Measurements from ENCODE around the gene LY6G5B.

LY6G5B gene

GRCh38 chr6:31632279-31632946 is 37.4 kb upstream of the LY6G5B start:
- H3K4me3 ChIP-seq (ENCODE audit: low read depth, low read length): no peak overlapping the region
- no peak for TF ChIP-seq CTCF (IDR thresholded peaks at IDR 0.05; ENCODE audit: insufficient read depth, low read depth, low read length, missing control alignments)
- DNase-seq (ENCODE audit: low read depth): no peak

- no peak for DNase-seq (ENCODE audit: low read depth)
- TF ChIP-seq CTCF (IDR thresholded peaks at IDR 0.05; ENCODE audit: insufficient read depth, low read depth, low read length, missing control alignments): no peak
- no peak overlapping the region for H3K4me3 ChIP-seq (ENCODE audit: low read depth, low read length)
Observed at GRCh38 chr6:31633447-31633846, 36.3 kb upstream of the LY6G5B start.

- TF ChIP-seq CTCF (IDR thresholded peaks at IDR 0.05; ENCODE audit: insufficient read depth, low read depth, low read length, missing control alignments): no peak
- no peak for DNase-seq (ENCODE audit: low read depth)
Observed at GRCh38 chr6:31634131-31634530, 35.6 kb upstream of the LY6G5B start.

GRCh38 chr6:31634969-31635575 is 34.7 kb upstream of the LY6G5B start:
- H3K4me3 ChIP-seq (ENCODE audit: low read depth, low read length): no peak overlapping the region
- no peak for TF ChIP-seq CTCF (IDR thresholded peaks at IDR 0.05; ENCODE audit: insufficient read depth, low read depth, low read length, missing control alignments)
- no peak for DNase-seq (ENCODE audit: low read depth)

More at GRCh38 chr6:31634131-31634530, 35.6 kb upstream of the LY6G5B start:
- H3K4me3 ChIP-seq (ENCODE audit: low read depth, low read length): no peak overlapping the region

- TF ChIP-seq CTCF (IDR thresholded peaks at IDR 0.05; ENCODE audit: insufficient read depth, low read depth, low read length, missing control alignments): no peak
- no peak overlapping the region for H3K4me3 ChIP-seq (ENCODE audit: low read depth, low read length)
- no peak for DNase-seq (ENCODE audit: low read depth)
Observed at GRCh38 chr6:31636698-31637596, 32.8 kb upstream of the LY6G5B start.

GRCh38 chr6:31639043-31639442 is 30.7 kb upstream of the LY6G5B start:
- DNase-seq (ENCODE audit: low read depth): no peak
- TF ChIP-seq CTCF (IDR thresholded peaks at IDR 0.05; ENCODE audit: insufficient read depth, low read depth, low read length, missing control alignments): no peak
- H3K4me3 ChIP-seq (ENCODE audit: low read depth, low read length): no peak overlapping the region
